Activated B cell treated with CpG ODN at 0.5 μM for 24 hours (primary cell): ENCODE measurements around the gene SERGEF. TPM values are rescaled to one million over a fixed set of nuclear protein-coding genes. Genes with fewer than 3 reads are reported as not detected.

Experiments
- ATAC-seq: fragments of 200-7000 bp; cut with Tn5 transposase; one replicate; pipeline ENCODE4 v1.10.0; 2021; ENCODE audit warnings: low read depth, mild to moderate bottlenecking, moderate library complexity
- CTCF ChIA-PET: fragments of 350-600 bp; sonication (Branson Sonifier 250); formaldehyde crosslinking; loops from one replicate; lab custom pipeline; 2021; ENCODE audit warnings: antibody characterized with exemption; lab: Charles Lee
- POLR2A ChIA-PET: fragments of 350-600 bp; sonication (Branson Sonifier 250); formaldehyde crosslinking; loops from one replicate; lab custom pipeline; 2021; ENCODE audit warnings: antibody characterized with exemption; lab: Charles Lee
- DNase-seq: peaks from one replicate; pipeline ENCODE4 v3.0.0; 2022
- H3K27ac Mint-ChIP-seq: one replicate; pipeline ENCODE4 v1.8.0; 2020; ENCODE audit warnings: mixed read lengths
- H3K27me3 Mint-ChIP-seq: one replicate; pipeline ENCODE4 v1.8.0; 2021; ENCODE audit warnings: mixed read lengths
- H3K36me3 Mint-ChIP-seq: one replicate; pipeline ENCODE4 v1.8.0; 2021; ENCODE audit warnings: low read depth, mixed read lengths
- H3K4me1 Mint-ChIP-seq: one replicate; pipeline ENCODE4 v1.8.0; 2021; ENCODE audit warnings: mixed read lengths
- H3K4me3 Mint-ChIP-seq: one replicate; pipeline ENCODE4 v1.8.0; 2020; ENCODE audit warnings: mild to moderate bottlenecking, mixed read lengths
- H3K9me3 Mint-ChIP-seq: one replicate; pipeline ENCODE4 v1.8.0; 2020; ENCODE audit warnings: mixed read lengths
- CTCF ChIP-seq: fragments of 200-600 bp; IDR thresholded peaks from one replicate; pipeline ENCODE4 v1.8.0; 2022; ENCODE audit warnings: antibody characterized with exemption, mild to moderate bottlenecking
- intact Hi-C: fragments of 100-400 bp; cut with micrococcal nuclease; formaldehyde crosslinking; loops from one replicate; pipeline ENCODE4 v1.15.1; 2024
- total RNA-seq: library from RNA; stranded (reverse); gene quantifications from 2 replicates; pipeline ENCODE4 v1.2.3, GENCODE V29; 2022

SERGEF gene
- total RNA-seq, 1 donor from 2014 or later = 38.4 TPM

- Mint-ChIP-seq H3K4me3 (no peak overlapping the region), H3K36me3 (peaks cover 3% of the 10 kb centered on the region), H3K27me3 (no peaks in the 10 kb centered on the region), H3K9me3 (no peaks in the 10 kb centered on the region), H3K27ac (no peak overlapping the region), H3K4me1 (no peaks in the 10 kb centered on the region)
- intact Hi-C loops = no loop called here
- ATAC-seq (no peak), DNase-seq (no peak)
- POLR2A ChIA-PET = no interaction called here
- CTCF ChIA-PET = no interaction called here
- TF ChIP-seq CTCF = no peak
Observed at GRCh38 chr11:17793642-17794170, 219.1 kb downstream of the SERGEF start.

- TF ChIP-seq CTCF = no peak
- ATAC-seq (no peak), DNase-seq (no peak)
- ChIA-PET POLR2A (no interaction called here), CTCF (no interaction called here)
- H3K9me3 Mint-ChIP-seq = no peaks in the 10 kb centered on the region
- no peaks in the 10 kb centered on the region for H3K27me3 Mint-ChIP-seq
- intact Hi-C loops = no loop called here
- H3K4me1 Mint-ChIP-seq = no peaks in the 10 kb centered on the region
- no peak overlapping the region for H3K27ac Mint-ChIP-seq
- no peak overlapping the region for H3K4me3 Mint-ChIP-seq
- peaks cover 8% of the 10 kb centered on the region for H3K36me3 Mint-ChIP-seq
Observed at GRCh38 chr11:17792161-17792560, 220.7 kb downstream of the SERGEF start.

GRCh38 chr11:17791144-17791543 lies 221.7 kb downstream of the SERGEF start:
- no peak for TF ChIP-seq CTCF
- no peaks in the 10 kb centered on the region for H3K4me1 Mint-ChIP-seq
- POLR2A ChIA-PET = no interaction called here

GRCh38 chr11:17790453-17790852 lies 222.4 kb downstream of the SERGEF start:
- Mint-ChIP-seq H3K36me3 (peaks cover 12% of the 10 kb centered on the region), H3K4me3 (no peak overlapping the region), H3K27ac (no peak overlapping the region), H3K27me3 (no peaks in the 10 kb centered on the region), H3K4me1 (no peaks in the 10 kb centered on the region), H3K9me3 (no peaks in the 10 kb centered on the region)
- intact Hi-C loops = no loop called here
- ATAC-seq (no peak), DNase-seq (no peak)
- ChIA-PET CTCF (no interaction called here), POLR2A (no interaction called here)
- no peak for TF ChIP-seq CTCF

More at GRCh38 chr11:17791144-17791543, 221.7 kb downstream of the SERGEF start:
- H3K36me3 Mint-ChIP-seq = peaks cover 9% of the 10 kb centered on the region
- ATAC-seq (no peak), DNase-seq (no peak)
- CTCF ChIA-PET = no interaction called here
- no peak overlapping the region for H3K27ac Mint-ChIP-seq
- H3K27me3 Mint-ChIP-seq = no peaks in the 10 kb centered on the region
- no peak overlapping the region for H3K4me3 Mint-ChIP-seq
- intact Hi-C loops = no loop called here
- no peaks in the 10 kb centered on the region for H3K9me3 Mint-ChIP-seq

- intact Hi-C loops = no loop called here
- ChIA-PET CTCF (no interaction called here), POLR2A (no interaction called here)
- Mint-ChIP-seq H3K4me3 (no peak overlapping the region), H3K27me3 (no peaks in the 10 kb centered on the region), H3K27ac (no peak overlapping the region), H3K4me1 (no peaks in the 10 kb centered on the region), H3K36me3 (peaks cover 12% of the 10 kb centered on the region), H3K9me3 (no peaks in the 10 kb centered on the region)
- no peak for TF ChIP-seq CTCF
- ATAC-seq = no peak
- no peak for DNase-seq
Observed at GRCh38 chr11:17788084-17788483, 224.8 kb downstream of the SERGEF start.
